Measurements from ENCODE around the gene ADAMTS12.

ADAMTS12 gene

DNA sequence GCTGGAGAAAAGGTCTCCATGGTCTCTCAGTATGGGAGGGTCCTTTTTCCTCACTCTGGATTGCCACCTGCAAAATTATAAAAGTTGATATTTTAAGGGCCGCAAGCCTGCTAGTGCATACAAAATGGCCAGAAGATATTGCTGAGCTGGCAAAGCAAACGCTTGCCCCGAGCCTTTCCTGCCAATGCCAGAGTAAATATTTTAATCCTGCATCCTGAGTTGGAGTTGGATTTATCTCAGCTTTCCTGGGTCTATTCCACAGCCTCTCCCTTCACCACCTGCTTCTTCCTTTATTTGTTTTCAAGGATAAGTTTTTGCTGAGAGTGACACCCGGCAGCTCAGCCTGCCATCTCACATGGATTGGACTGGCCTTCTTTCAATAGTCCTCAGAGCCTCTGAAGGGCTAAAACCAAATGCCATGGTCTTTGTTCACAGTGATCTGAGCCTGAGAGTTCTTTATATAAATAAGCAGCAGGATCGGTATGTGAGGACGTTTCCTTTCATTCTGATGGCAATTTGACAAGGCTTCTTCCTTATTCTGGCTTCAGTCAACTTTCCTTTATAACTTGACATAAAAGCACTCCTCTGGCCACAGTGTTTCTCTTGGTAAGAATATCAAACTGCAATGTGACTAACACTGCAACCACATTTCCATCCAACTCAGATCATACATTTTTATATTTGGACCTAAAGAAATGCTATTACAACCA is 170.1 kb downstream of the ADAMTS12 start:
- 0 out of 2 replicates have a peak overlapping the region, but pooled peaks have one; percentile 34 for H3K27ac ChIP-seq
- no peak for TF ChIP-seq ZFX (IDR thresholded peaks at IDR 0.05; ENCODE audit: borderline replicate concordance)
- TF ChIP-seq, protein P1, sequence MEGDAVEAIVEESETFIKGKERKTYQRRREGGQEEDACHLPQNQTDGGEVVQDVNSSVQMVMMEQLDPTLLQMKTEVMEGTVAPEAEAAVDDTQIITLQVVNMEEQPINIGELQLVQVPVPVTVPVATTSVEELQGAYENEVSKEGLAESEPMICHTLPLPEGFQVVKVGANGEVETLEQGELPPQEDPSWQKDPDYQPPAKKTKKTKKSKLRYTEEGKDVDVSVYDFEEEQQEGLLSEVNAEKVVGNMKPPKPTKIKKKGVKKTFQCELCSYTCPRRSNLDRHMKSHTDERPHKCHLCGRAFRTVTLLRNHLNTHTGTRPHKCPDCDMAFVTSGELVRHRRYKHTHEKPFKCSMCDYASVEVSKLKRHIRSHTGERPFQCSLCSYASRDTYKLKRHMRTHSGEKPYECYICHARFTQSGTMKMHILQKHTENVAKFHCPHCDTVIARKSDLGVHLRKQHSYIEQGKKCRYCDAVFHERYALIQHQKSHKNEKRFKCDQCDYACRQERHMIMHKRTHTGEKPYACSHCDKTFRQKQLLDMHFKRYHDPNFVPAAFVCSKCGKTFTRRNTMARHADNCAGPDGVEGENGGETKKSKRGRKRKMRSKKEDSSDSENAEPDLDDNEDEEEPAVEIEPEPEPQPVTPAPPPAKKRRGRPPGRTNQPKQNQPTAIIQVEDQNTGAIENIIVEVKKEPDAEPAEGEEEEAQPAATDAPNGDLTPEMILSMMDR (IDR thresholded peaks at IDR 0.05), result no peak

DNA sequence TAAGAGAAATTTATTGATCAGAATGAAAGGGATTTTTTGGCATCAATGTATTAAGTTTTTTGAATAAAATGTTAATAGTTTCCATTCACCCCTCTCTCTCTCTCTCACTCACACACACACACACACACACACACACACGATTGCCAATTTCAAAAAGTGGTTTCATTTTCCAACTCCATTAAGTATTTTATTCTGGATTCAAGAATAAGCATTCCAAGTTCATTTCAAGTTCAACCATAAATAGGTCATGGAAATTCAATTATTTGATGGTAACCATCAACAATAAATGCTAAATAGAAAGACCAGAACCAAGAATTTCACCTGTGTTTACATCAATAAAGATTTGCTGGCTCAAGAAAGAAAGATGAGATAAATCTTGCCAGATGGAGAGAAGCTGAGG is 171.6 kb downstream of the ADAMTS12 start:
- no peak overlapping the region for H3K27ac ChIP-seq
- TF ChIP-seq ZFX (IDR thresholded peaks at IDR 0.05; ENCODE audit: borderline replicate concordance), result no peak
- TF ChIP-seq, protein P1 (IDR thresholded peaks at IDR 0.05), result no peak

DNA sequence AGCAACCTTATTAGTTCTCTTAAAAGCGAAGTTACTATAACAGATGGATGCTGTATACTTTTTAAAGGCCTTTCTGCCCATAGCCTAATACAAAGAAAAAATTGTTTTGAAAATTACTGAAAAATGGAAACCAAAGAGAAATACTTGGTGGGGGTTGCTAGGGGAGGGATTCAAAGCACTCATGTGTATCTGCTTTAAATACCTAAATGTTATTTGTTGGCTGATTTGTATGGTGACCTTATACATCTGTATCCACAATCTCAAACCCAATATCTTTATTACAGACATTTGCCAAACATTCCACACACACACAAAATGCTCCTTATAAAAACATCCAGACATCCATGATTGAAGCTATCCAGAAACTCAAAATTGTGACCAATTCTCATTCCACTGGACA is 172.0 kb downstream of the ADAMTS12 start:
- H3K27ac ChIP-seq, result no peak overlapping the region
- TF ChIP-seq, protein P1 (IDR thresholded peaks at IDR 0.05), result no peak
- TF ChIP-seq ZFX (IDR thresholded peaks at IDR 0.05; ENCODE audit: borderline replicate concordance), result no peak

DNA sequence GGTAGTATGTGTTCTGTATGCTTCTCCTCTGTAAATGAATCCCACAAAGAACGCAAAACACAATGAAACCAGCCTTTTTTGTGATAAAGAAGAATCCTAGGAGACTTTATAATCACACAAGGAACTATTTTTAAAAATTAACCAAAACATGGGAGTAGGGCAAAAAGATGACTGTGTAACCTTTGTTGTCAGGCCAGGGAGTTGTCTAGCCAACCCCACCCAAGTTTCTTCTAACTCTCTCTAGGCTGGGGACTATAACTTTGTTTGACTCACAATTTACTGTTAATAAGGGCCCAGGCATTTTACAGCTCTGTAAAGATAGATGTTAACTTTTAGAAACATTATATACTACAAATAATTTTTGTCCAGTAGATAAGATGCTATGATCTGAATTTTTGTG is 176.1 kb downstream of the ADAMTS12 start:
- TF ChIP-seq ZFX (IDR thresholded peaks at IDR 0.05; ENCODE audit: borderline replicate concordance), result no peak
- TF ChIP-seq, protein P1 (IDR thresholded peaks at IDR 0.05), result no peak
- no peak overlapping the region for H3K27ac ChIP-seq

DNA sequence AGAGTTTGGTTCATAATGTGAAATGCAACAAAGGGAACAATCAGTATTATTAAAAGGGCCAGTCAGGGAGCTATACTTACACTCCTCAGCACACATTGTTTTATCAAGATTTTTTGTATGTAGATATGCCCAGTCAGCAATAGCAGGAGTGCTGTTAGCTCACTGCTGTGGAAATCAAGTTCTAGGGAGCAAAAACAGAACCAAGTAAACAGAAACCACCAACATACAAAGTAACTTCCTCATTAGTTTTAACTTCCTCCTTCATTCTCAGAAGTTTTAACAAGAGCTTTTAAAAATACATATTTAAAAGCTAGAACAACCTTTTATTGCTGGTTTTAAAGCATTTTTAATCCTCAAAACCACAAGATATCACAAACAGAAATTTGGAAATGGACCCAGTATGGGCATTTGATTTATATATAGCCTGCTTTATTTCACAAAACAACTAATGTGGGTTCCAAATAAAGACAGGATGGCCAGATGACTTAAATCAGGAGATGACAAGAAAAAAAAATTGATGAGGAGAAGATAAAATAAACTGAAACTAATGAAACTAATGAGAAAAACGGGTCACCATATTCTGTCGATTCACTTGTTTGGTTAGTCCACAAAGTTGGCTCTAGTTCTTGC is 178.5 kb downstream of the ADAMTS12 start:
- TF ChIP-seq, protein P1 (IDR thresholded peaks at IDR 0.05), result no peak
- no peak for TF ChIP-seq ZFX (IDR thresholded peaks at IDR 0.05; ENCODE audit: borderline replicate concordance)
- no peak overlapping the region for H3K27ac ChIP-seq

DNA sequence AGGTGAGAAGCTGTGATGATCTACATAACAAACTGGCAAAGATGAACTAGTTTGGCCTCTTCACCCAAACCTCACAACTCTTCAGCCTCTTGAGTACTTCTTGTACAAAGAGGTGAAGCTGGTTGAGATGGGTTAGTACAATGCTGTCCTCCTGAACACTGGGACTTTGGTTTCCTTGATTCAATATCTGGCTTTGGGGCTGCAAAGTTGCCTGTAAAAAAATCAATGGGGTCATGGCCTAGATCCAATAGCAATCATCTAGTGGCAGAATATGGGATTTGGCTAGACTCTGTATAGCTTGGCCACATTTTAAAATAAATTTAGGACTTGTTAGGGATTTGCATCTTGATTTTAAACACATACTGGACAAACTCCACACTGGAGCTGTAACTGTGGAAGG is 179.1 kb downstream of the ADAMTS12 start:
- H3K27ac ChIP-seq, result no peak overlapping the region
- TF ChIP-seq ZFX (IDR thresholded peaks at IDR 0.05; ENCODE audit: borderline replicate concordance), result no peak
- TF ChIP-seq, protein P1 (IDR thresholded peaks at IDR 0.05), result no peak

DNA sequence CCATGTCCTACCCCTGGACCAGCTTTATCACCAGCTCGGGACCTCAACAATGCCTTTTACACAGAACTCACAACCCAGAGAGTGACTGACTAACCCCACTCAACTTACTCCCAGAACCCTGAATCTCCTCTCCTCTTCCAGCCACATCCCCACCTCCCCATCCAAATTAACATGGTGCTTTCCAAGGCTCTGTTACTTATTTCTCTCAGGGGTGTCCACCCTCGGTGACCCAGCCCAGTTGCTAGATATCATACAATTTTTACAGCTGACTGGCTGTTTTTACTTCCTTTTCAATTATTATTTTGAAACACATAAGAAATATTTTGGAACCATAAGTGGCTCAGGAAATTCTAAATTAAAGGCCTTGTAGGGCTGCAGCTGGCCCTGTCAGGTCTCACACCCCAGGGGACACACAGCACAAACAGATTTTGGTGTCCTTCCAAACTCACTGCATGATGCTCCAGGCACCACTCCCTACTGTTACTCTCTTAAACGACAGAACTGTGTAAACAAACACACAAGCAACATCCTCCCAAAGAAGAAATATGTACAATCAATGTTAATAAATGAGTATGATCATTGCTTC is 180.6 kb downstream of the ADAMTS12 start:
- TF ChIP-seq, protein P1 (IDR thresholded peaks at IDR 0.05), result no peak
- no peak overlapping the region for H3K27ac ChIP-seq
